HEK293 (cell line): ENCODE measurements around the gene LBHD2.
A peak's percentile ranks its signal among the peaks of the same experiment; 100 is the strongest.

Experiments used
- CTCF ChIP-seq: fragments of 450-650 bp; formaldehyde crosslinking; IDR thresholded peaks from 2 replicates; pipeline ENCODE4 v1.5.1; 2016; ENCODE audit warnings: missing biosample characterization, missing genetic modification characterization
- KLF16 ChIP-seq: fragments of 450-650 bp; formaldehyde crosslinking; IDR thresholded peaks from 2 replicates; pipeline ENCODE4 v1.5.1; 2017; ENCODE audit warnings: missing biosample characterization, missing genetic modification characterization
- KLF8 ChIP-seq: fragments of 450-650 bp; formaldehyde crosslinking; IDR thresholded peaks from 2 replicates; pipeline ENCODE4 v1.5.1; 2016; ENCODE audit warnings: missing biosample characterization, missing genetic modification characterization
- PRDM2 ChIP-seq: fragments of 450-650 bp; formaldehyde crosslinking; IDR thresholded peaks from 2 replicates; pipeline ENCODE4 v1.5.1; 2016; ENCODE audit warnings: missing biosample characterization, missing genetic modification characterization, borderline replicate concordance
- SCRT1 ChIP-seq: fragments of 450-650 bp; formaldehyde crosslinking; IDR thresholded peaks from 2 replicates; pipeline ENCODE4 v1.5.1; 2016; ENCODE audit warnings: missing biosample characterization, missing genetic modification characterization, borderline replicate concordance
- TCF7L2 ChIP-seq: IDR thresholded peaks from 2 replicates; pipeline ENCODE4 v1.6.1; 2011; ENCODE audit warnings: low read depth, mild to moderate bottlenecking, inconsistent platforms, low read length, moderate library complexity, borderline replicate concordance
- ZBTB17 ChIP-seq: fragments of 450-650 bp; formaldehyde crosslinking; IDR thresholded peaks from 2 replicates; pipeline ENCODE4 v1.5.1; 2016; ENCODE audit warnings: missing biosample characterization, missing genetic modification characterization
- ZBTB8A ChIP-seq: fragments of 450-650 bp; formaldehyde crosslinking; IDR thresholded peaks from 2 replicates; pipeline ENCODE4 v1.5.1; 2016; ENCODE audit warnings: missing biosample characterization, missing genetic modification characterization
- ZNF133 ChIP-seq: fragments of 450-650 bp; formaldehyde crosslinking; IDR thresholded peaks from 2 replicates; pipeline ENCODE4 v1.5.1; 2016; ENCODE audit warnings: missing biosample characterization, missing genetic modification characterization
- ZNF184 ChIP-seq: fragments of 450-650 bp; IDR thresholded peaks from 2 replicates; pipeline ENCODE4 v1.5.1; 2018; ENCODE audit warnings: missing biosample characterization, mild to moderate bottlenecking, missing genetic modification characterization
- ZNF248 ChIP-seq: fragments of 450-650 bp; formaldehyde crosslinking; IDR thresholded peaks from 2 replicates; pipeline ENCODE4 v1.5.1; 2017; ENCODE audit warnings: missing biosample characterization, missing genetic modification characterization
- ZNF341 ChIP-seq: fragments of 450-650 bp; formaldehyde crosslinking; IDR thresholded peaks from 2 replicates; pipeline ENCODE4; 2016; ENCODE audit warnings: low read depth, missing biosample characterization, missing genetic modification characterization
- ZNF426 ChIP-seq: fragments of 450-650 bp; formaldehyde crosslinking; IDR thresholded peaks from 2 replicates; pipeline ENCODE4 v1.5.1; 2017; ENCODE audit warnings: missing biosample characterization, missing genetic modification characterization, mild to moderate bottlenecking, inconsistent platforms, moderate library complexity
- ZNF433 ChIP-seq: fragments of 450-650 bp; formaldehyde crosslinking; IDR thresholded peaks from 2 replicates; pipeline ENCODE4 v1.5.1; 2016; ENCODE audit warnings: missing biosample characterization, missing genetic modification characterization, low read depth
- ZNF48 ChIP-seq: fragments of 450-650 bp; formaldehyde crosslinking; IDR thresholded peaks from 2 replicates; pipeline ENCODE4 v1.5.1; 2016; ENCODE audit warnings: missing biosample characterization, missing genetic modification characterization
- ZNF555 ChIP-seq: fragments of 450-650 bp; formaldehyde crosslinking; conservative IDR thresholded peaks from 2 replicates; pipeline ENCODE4 v1.5.1; 2017; ENCODE audit warnings: missing biosample characterization, mild to moderate bottlenecking, missing genetic modification characterization, inconsistent platforms
- ZNF571 ChIP-seq: fragments of 450-650 bp; formaldehyde crosslinking; IDR thresholded peaks from 2 replicates; pipeline ENCODE4 v1.5.0; 2017; ENCODE audit warnings: missing biosample characterization, missing genetic modification characterization
- ZNF610 ChIP-seq: fragments of 450-650 bp; formaldehyde crosslinking; IDR thresholded peaks from 2 replicates; pipeline ENCODE4 v1.5.1; 2016; ENCODE audit warnings: missing biosample characterization, missing genetic modification characterization, borderline replicate concordance
- ZNF621 ChIP-seq: fragments of 450-650 bp; formaldehyde crosslinking; IDR thresholded peaks from 2 replicates; pipeline ENCODE4 v1.5.1; 2017; ENCODE audit warnings: missing biosample characterization, missing genetic modification characterization
- ZNF707 ChIP-seq: fragments of 450-650 bp; formaldehyde crosslinking; IDR thresholded peaks from 2 replicates; pipeline ENCODE4 v1.5.1; 2016; ENCODE audit warnings: missing biosample characterization, missing genetic modification characterization
- ZNF837 ChIP-seq: fragments of 450-650 bp; formaldehyde crosslinking; IDR thresholded peaks from 2 replicates; pipeline ENCODE4 v1.5.1; 2016; ENCODE audit warnings: missing biosample characterization, missing genetic modification characterization
- TF ChIP-seq, protein P1 (sequence below): fragments of 450-650 bp; formaldehyde crosslinking; IDR thresholded peaks from 2 replicates; pipeline ENCODE4 v1.5.1; 2017; ENCODE audit warnings: missing biosample characterization, missing genetic modification characterization
- TF ChIP-seq, protein P2 (sequence below): fragments of 450-650 bp; formaldehyde crosslinking; IDR thresholded peaks from 2 replicates; pipeline ENCODE4 v1.5.1; 2016; ENCODE audit warnings: missing biosample characterization, missing genetic modification characterization
- TF ChIP-seq, protein P3 (sequence below): fragments of 450-650 bp; formaldehyde crosslinking; IDR thresholded peaks from 2 replicates; pipeline ENCODE4 v1.5.1; 2016; ENCODE audit warnings: missing biosample characterization, missing genetic modification characterization

LBHD2 gene

DNA sequence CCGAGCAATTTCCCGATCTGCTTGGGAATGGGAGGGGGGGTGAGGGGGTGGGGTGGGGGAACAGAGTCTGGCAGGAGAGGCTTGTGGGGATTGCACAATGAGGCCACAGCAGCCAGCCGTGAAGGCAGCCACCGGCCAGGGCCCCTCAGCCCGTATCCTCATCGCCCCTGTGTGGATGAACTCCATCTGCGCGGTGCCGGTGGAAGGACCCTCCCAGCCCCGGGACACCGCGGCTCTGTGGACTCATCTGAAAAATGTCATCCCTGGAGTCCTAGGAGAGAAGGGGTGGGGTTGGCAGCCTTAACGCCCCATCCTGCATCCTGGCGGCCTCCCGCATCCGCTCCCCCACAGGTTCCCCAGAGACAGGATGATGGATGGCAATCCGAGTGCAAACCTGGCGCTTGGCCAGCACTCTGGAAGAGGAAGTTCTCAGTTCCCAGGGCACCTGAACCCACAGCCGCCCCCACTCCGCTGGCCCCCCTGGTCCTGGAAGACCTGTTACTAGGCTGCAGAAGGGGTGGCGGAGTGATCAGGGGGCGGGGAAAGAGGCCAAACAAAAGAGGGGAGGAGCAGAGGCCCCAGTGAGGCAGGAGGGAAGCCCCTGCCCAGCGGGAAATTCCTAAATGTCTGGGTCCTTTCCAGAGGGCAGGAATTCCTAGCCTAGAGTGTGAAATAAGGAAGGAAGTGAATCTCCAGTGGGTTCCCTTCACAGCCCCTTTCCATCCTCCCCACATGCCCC, 38.0 kb downstream of the LBHD2 start (continued):
- TF ChIP-seq ZNF610 (tag by site-specific recombination) (no peak), ZNF133 (tag by site-specific recombination) (no peak), ZNF341 (tag by site-specific recombination) (peak; percentile 44; the same call in 1 of the 2 replicates), PRDM2 (tag by site-specific recombination) (no peak), ZNF555 (tag by site-specific recombination) (no peak), ZNF184 (no peak), ZNF426 (tag by site-specific recombination) (no peak), KLF8 (tag by site-specific recombination) (peak; percentile 63), ZNF433 (tag by site-specific recombination) (no peak), ZBTB17 (tag by site-specific recombination) (peak; percentile 85), ZNF248 (tag by site-specific recombination) (no peak), ZNF707 (tag by site-specific recombination) (no peak), ZNF837 (tag by site-specific recombination) (no peak), CTCF (tag by site-specific recombination) (no peak), ZNF48 (no peak), SCRT1 (tag by site-specific recombination) (peak; percentile 70; the same call in 1 of the 2 replicates), ZBTB8A (peak; percentile 72; the same call in 1 of the 2 replicates), ZNF621 (tag by site-specific recombination) (no peak), KLF16 (tag by site-specific recombination) (0 out of 2 replicates have a peak, but pooled peaks have one; percentile 24), TCF7L2 (no peak), ZNF571 (no peak)
- TF ChIP-seq, protein P1, sequence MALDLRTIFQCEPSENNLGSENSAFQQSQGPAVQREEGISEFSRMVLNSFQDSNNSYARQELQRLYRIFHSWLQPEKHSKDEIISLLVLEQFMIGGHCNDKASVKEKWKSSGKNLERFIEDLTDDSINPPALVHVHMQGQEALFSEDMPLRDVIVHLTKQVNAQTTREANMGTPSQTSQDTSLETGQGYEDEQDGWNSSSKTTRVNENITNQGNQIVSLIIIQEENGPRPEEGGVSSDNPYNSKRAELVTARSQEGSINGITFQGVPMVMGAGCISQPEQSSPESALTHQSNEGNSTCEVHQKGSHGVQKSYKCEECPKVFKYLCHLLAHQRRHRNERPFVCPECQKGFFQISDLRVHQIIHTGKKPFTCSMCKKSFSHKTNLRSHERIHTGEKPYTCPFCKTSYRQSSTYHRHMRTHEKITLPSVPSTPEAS: no peak
- TF ChIP-seq, protein P2, sequence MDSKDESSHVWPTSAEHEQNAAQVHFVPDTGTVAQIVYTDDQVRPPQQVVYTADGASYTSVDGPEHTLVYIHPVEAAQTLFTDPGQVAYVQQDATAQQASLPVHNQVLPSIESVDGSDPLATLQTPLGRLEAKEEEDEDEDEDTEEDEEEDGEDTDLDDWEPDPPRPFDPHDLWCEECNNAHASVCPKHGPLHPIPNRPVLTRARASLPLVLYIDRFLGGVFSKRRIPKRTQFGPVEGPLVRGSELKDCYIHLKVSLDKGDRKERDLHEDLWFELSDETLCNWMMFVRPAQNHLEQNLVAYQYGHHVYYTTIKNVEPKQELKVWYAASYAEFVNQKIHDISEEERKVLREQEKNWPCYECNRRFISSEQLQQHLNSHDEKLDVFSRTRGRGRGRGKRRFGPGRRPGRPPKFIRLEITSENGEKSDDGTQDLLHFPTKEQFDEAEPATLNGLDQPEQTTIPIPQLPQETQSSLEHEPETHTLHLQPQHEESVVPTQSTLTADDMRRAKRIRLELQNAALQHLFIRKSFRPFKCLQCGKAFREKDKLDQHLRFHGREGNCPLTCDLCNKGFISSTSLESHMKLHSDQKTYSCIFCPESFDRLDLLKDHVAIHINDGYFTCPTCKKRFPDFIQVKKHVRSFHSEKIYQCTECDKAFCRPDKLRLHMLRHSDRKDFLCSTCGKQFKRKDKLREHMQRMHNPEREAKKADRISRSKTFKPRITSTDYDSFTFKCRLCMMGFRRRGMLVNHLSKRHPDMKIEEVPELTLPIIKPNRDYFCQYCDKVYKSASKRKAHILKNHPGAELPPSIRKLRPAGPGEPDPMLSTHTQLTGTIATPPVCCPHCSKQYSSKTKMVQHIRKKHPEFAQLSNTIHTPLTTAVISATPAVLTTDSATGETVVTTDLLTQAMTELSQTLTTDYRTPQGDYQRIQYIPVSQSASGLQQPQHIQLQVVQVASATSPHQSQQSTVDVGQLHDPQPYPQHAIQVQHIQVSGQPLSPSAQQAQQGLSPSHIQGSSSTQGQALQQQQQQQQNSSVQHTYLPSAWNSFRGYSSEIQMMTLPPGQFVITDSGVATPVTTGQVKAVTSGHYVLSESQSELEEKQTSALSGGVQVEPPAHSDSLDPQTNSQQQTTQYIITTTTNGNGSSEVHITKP (tag by site-specific recombination): peak; percentile 85
- TF ChIP-seq, protein P3, sequence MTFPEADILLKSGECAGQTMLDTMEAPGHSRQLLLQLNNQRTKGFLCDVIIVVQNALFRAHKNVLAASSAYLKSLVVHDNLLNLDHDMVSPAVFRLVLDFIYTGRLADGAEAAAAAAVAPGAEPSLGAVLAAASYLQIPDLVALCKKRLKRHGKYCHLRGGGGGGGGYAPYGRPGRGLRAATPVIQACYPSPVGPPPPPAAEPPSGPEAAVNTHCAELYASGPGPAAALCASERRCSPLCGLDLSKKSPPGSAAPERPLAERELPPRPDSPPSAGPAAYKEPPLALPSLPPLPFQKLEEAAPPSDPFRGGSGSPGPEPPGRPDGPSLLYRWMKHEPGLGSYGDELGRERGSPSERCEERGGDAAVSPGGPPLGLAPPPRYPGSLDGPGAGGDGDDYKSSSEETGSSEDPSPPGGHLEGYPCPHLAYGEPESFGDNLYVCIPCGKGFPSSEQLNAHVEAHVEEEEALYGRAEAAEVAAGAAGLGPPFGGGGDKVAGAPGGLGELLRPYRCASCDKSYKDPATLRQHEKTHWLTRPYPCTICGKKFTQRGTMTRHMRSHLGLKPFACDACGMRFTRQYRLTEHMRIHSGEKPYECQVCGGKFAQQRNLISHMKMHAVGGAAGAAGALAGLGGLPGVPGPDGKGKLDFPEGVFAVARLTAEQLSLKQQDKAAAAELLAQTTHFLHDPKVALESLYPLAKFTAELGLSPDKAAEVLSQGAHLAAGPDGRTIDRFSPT (tag by site-specific recombination): no peak
